GM23248 (cell line): ENCODE results near the gene DOP1A.

ENCODE experiments used
- EZH2 ChIP-seq: fragments of 200-600 bp; sonication (generic); IDR thresholded peaks from 2 replicates; pipeline ENCODE4 v1.6.1; 2018; ENCODE audit warnings: antibody characterized with exemption, mild to moderate bottlenecking; ENCODE audit not compliant: insufficient read depth, poor library complexity, severe bottlenecking
- EZH2phosphoT487 ChIP-seq: fragments of 200-600 bp; sonication (generic); IDR thresholded peaks from 2 replicates; pipeline ENCODE4 v1.6.1; 2018; ENCODE audit warnings: antibody characterized with exemption, moderate library complexity, mild to moderate bottlenecking, low read depth; ENCODE audit not compliant: insufficient read depth

DNA sequence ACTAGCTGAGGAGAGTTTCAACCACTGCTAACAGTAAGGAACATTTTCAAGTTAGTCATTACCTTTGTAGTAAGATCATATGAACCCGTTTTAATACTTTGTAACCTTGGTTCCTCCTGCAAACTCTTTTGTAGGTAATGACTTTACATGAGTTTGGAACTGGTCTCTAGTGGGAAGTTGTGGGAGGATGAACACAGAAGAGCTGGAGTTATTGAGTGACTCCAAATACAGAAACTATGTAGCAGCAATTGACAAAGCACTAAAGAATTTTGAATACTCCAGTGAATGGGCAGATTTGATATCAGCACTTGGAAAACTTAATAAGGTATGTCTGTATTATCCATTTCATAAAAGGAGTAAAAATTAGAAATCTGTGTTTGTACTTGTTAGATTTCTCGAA lies 29.3 kb downstream of the DOP1A start:
- TF ChIP-seq EZH2 (no peak), EZH2phosphoT487 (no peak)
